Ishikawa (cell line): ENCODE data around the gene EZR.

Source experiments
- TCF12 ChIP-seq: IDR thresholded peaks from 2 replicates; pipeline ENCODE4 v1.6.1; 2012; ENCODE audit warnings: low read depth
- TEAD4 ChIP-seq: IDR thresholded peaks from 2 replicates; pipeline ENCODE4 v1.6.1; 2012
- YY1 ChIP-seq: IDR thresholded peaks from 2 replicates; pipeline ENCODE4 v1.6.1; 2012; ENCODE audit warnings: low read depth

DNA sequence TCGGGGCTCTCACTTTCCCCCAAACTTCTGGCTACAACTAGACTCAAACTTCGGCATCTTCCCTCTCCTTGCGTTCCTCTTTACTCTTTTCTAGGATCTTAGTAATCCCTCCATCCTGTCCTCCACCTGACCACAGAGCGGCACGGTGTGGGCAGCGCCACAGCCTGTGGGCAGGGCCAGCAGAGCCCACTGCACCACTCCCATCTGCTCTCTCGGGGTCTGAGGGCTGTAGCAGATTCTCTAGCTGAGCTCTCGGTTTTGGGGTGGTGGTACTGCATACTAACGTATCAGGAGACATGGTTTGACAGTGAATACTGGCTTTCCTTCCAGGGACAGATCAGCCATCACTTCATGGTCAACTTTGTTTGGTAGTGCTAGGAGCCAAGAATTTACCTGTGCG, 57.4 kb downstream of the EZR start:
- TF ChIP-seq TCF12 (no peak), TEAD4 (no peak), YY1 (no peak)
